ENCODE measurements around the gene AEBP2. TPM values are rescaled to one million over a fixed set of nuclear protein-coding genes. Genes with fewer than 3 reads are reported as not detected.

AEBP2 gene
- total and polyA plus RNA-seq, 4 donors: 8.6 to 78.2 (median 21.6) TPM

GRCh38 chr12:19545301-19545700 lies 106.0 kb downstream of the AEBP2 start:
- DNase-seq: no peak
- WGBS, 2 donors: 89 to 90% methylated on average over 4 of the region's 4 CpGs

GRCh38 chr12:19546027-19546426 lies 106.7 kb downstream of the AEBP2 start:
- peaks cover 0 to 1% (median 0%) of the 10 kb centered on the region in 4 donors for H3K36me3 ChIP-seq (ENCODE audit: control insufficient read depth in 4 of 4, insufficient read depth in 4 of 4, low read length in 4 of 4)
- H3K27ac ChIP-seq (ENCODE audit: low read depth in 1 of 2, low read length in 1 of 2): no peak overlapping the region
- TF ChIP-seq CTCF (IDR thresholded peaks at IDR 0.05; ENCODE audit: control extremely low read depth, extremely low read depth): no peak
- H3K27me3 ChIP-seq (ENCODE audit: control insufficient read depth in 3 of 3, insufficient read depth in 3 of 3, low read length in 2 of 3): no peaks in the 10 kb centered on the region
- DNase-seq (peak; percentile 39 to 81 (median 74)), ATAC-seq (ENCODE audit: insufficient read depth, low FRiP score) (no peak)
- peaks cover 1 to 37% (median 16%) of the 10 kb centered on the region in 5 donors for H3K4me1 ChIP-seq (ENCODE audit: control insufficient read depth in 5 of 5, insufficient read depth in 5 of 5, low read length in 5 of 5)
- no peaks in the 10 kb centered on the region for H3K9me3 ChIP-seq (ENCODE audit: control insufficient read depth in 4 of 4, insufficient read depth in 3 of 4, low read length in 3 of 4)
- WGBS, 2 donors: 82 to 88% methylated on average over 4 of the region's 4 CpGs
- H3K9ac ChIP-seq (ENCODE audit: insufficient read depth in 1 of 2, low read length in 2 of 2): peak overlapping the region in 1 of 2 donors; percentile 67
- no peak overlapping the region for H3K4me3 ChIP-seq

More at GRCh38 chr12:19545301-19545700, 106.0 kb downstream of the AEBP2 start:
- TF ChIP-seq CTCF (IDR thresholded peaks at IDR 0.05; ENCODE audit: control extremely low read depth, extremely low read depth): no peak
- no peak overlapping the region for H3K9ac ChIP-seq (ENCODE audit: insufficient read depth in 1 of 2, low read length in 2 of 2)
- no peak for ATAC-seq (ENCODE audit: insufficient read depth, low FRiP score)
- no peak overlapping the region for H3K27ac ChIP-seq (ENCODE audit: low read depth in 1 of 2, low read length in 1 of 2)
- H3K9me3 ChIP-seq (ENCODE audit: control insufficient read depth in 4 of 4, insufficient read depth in 3 of 4, low read length in 3 of 4): no peaks in the 10 kb centered on the region
- no peaks in the 10 kb centered on the region for H3K27me3 ChIP-seq (ENCODE audit: control insufficient read depth in 3 of 3, insufficient read depth in 3 of 3, low read length in 2 of 3)
- peaks cover 0 to 1% (median 0%) of the 10 kb centered on the region in 4 donors for H3K36me3 ChIP-seq (ENCODE audit: control insufficient read depth in 4 of 4, insufficient read depth in 4 of 4, low read length in 4 of 4)
- peaks cover 1 to 37% (median 16%) of the 10 kb centered on the region in 5 donors for H3K4me1 ChIP-seq (ENCODE audit: control insufficient read depth in 5 of 5, insufficient read depth in 5 of 5, low read length in 5 of 5)
- no peak overlapping the region for H3K4me3 ChIP-seq

GRCh38 chr12:19546611-19547162 lies 107.4 kb downstream of the AEBP2 start:
- no peak for ATAC-seq (ENCODE audit: insufficient read depth, low FRiP score)
- peaks cover 0 to 1% (median 0%) of the 10 kb centered on the region in 4 donors for H3K36me3 ChIP-seq (ENCODE audit: control insufficient read depth in 4 of 4, insufficient read depth in 4 of 4, low read length in 4 of 4)
- H3K27me3 ChIP-seq (ENCODE audit: control insufficient read depth in 3 of 3, insufficient read depth in 3 of 3, low read length in 2 of 3): no peaks in the 10 kb centered on the region
- peak; percentile 16 to 78 (median 78) for DNase-seq
- H3K9me3 ChIP-seq (ENCODE audit: control insufficient read depth in 4 of 4, insufficient read depth in 3 of 4, low read length in 3 of 4): no peaks in the 10 kb centered on the region
- H3K4me1 ChIP-seq (ENCODE audit: control insufficient read depth in 5 of 5, insufficient read depth in 5 of 5, low read length in 5 of 5): peaks cover 1 to 37% (median 16%) of the 10 kb centered on the region in 5 donors
- H3K4me3 ChIP-seq: no peak overlapping the region
- H3K9ac ChIP-seq (ENCODE audit: insufficient read depth in 1 of 2, low read length in 2 of 2): peak overlapping the region in 1 of 2 donors; percentile 54
- WGBS, 2 donors: 26 to 36% methylated on average over 7 of the region's 7 CpGs
- TF ChIP-seq CTCF (IDR thresholded peaks at IDR 0.05; ENCODE audit: control extremely low read depth, extremely low read depth): no peak
- H3K27ac ChIP-seq (ENCODE audit: low read depth in 1 of 2, low read length in 1 of 2): peak overlapping the region; percentile 27 to 79
